ENCODE measurements around the gene LRP2BP.

LRP2BP gene

GRCh38 chr4:185405296-185405999 is 9.7 kb upstream of the LRP2BP start:
- H3K4me3 Mint-ChIP-seq, result no peak overlapping the region
- no peaks in the 10 kb centered on the region for H3K27me3 Mint-ChIP-seq
- H3K9me3 Mint-ChIP-seq, result peaks cover 3% of the 10 kb centered on the region
- H3K36me3 Mint-ChIP-seq, result peaks cover 37% of the 10 kb centered on the region
- peak; percentile 68 for ATAC-seq
- peaks cover 7% of the 10 kb centered on the region for H3K4me1 Mint-ChIP-seq
- peak overlapping the region; percentile 75 for H3K27ac Mint-ChIP-seq

- ATAC-seq, result no peak
- no peaks in the 10 kb centered on the region for H3K27me3 Mint-ChIP-seq
- H3K4me3 Mint-ChIP-seq, result no peak overlapping the region
- H3K4me1 Mint-ChIP-seq, result peaks cover 7% of the 10 kb centered on the region
- no peaks in the 10 kb centered on the region for H3K9me3 Mint-ChIP-seq
- H3K36me3 Mint-ChIP-seq, result peaks cover 34% of the 10 kb centered on the region
- no peak overlapping the region for H3K27ac Mint-ChIP-seq
Measured at GRCh38 chr4:185404031-185404430, 8.3 kb upstream of the LRP2BP start.

DNA sequence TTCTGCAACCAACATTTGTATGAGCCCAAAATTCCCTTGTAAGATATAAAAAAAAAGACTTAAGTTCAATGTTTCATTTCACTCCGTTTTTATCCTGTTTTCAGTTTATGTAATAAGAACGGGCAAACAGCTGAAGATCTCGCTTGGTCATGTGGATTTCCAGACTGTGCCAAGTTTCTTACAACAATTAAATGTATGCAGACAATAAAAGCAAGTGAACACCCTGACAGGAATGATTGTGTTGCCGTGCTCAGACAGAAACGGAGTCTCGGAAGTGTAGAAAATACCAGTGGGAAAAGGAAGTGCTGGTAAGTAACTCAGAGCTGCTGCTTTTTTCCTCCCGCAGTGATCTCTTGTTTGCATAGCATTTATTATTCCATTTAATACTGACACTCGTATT is 3.7 kb upstream of the LRP2BP start:
- H3K4me1 Mint-ChIP-seq, result peaks cover 26% of the 10 kb centered on the region
- no peak overlapping the region for H3K27ac Mint-ChIP-seq
- no peak for ATAC-seq
- H3K9me3 Mint-ChIP-seq, result no peaks in the 10 kb centered on the region
- no peaks in the 10 kb centered on the region for H3K27me3 Mint-ChIP-seq
- no peak overlapping the region for H3K4me3 Mint-ChIP-seq
- peaks cover 23% of the 10 kb centered on the region for H3K36me3 Mint-ChIP-seq

DNA sequence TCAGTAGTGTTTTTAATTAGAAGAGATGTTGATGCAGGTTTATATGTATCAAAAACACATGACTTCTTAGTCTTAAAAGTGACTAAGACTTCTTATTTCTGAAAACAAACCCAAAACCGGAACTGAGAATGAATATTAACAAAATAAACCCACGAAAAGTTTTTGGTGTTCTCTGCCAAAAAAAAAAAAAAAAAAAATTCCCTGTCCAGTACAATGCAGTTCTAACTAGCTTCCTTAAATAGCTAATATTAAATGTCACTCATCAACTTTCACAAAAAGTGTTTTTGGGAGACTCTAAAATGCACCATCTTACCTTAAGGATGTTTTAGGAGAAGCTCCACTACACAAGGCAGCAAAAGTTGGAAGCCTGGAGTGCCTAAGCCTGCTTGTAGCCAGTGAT is 2.9 kb upstream of the LRP2BP start:
- peaks cover 22% of the 10 kb centered on the region for H3K36me3 Mint-ChIP-seq

DNA sequence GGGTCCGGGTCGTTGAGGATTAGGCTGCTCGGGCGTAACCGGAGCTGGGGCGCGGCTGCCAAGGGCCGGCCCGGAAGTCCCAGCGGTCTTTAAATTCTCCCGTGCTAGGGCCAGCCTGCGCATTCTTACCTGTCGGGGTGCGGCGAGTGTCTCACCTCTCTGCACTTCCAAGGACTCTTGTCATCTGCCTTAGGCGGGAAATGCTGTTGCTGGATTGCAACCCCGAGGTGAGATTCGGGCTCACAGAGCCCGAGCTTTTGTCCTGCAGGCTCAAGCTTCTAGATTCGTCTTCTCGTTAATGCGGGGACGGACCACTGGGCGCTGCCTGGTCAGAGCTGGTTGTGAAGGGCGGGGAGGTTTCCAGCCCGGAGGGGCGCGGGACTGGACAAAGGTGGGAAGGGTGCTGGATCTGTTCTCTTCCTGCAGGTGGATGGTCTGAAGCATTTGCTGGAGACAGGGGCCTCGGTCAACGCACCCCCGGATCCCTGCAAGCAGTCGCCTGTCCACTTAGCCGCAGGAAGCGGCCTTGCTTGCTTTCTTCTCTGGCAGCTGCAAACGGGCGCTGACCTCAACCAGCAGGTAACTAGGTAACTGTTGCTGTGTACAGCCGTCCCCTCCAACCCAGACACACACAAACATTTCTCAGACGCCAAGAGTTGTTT is 1.1 kb upstream of the LRP2BP start, which contains the start of gene ANKRD37:
TSS of gene ANKRD37 (plus strand) at position 118 of the 662 bp plus-strand sequence. CDS start at position 201, 83 bp downstream.
- peak within 1 kb of the TSS; percentile 95 for H3K27ac Mint-ChIP-seq
- H3K4me3 Mint-ChIP-seq, result peak within 1 kb of the TSS; percentile 91
- peaks cover 15% of the 10 kb centered on the region for H3K36me3 Mint-ChIP-seq
- no peaks in the 10 kb centered on the region for H3K9me3 Mint-ChIP-seq
- H3K27me3 Mint-ChIP-seq, result no peaks in the 10 kb centered on the region
- ATAC-seq, result no peak
- H3K4me1 Mint-ChIP-seq, result peaks cover 47% of the 10 kb centered on the region

More for the DNA sequence above, 2.9 kb upstream of the LRP2BP start:
- no peak for ATAC-seq
- peaks cover 33% of the 10 kb centered on the region for H3K4me1 Mint-ChIP-seq
- H3K9me3 Mint-ChIP-seq, result no peaks in the 10 kb centered on the region
- no peaks in the 10 kb centered on the region for H3K27me3 Mint-ChIP-seq
- peak overlapping the region; percentile 18 for H3K4me3 Mint-ChIP-seq
- H3K27ac Mint-ChIP-seq, result peak overlapping the region; percentile 46

DNA sequence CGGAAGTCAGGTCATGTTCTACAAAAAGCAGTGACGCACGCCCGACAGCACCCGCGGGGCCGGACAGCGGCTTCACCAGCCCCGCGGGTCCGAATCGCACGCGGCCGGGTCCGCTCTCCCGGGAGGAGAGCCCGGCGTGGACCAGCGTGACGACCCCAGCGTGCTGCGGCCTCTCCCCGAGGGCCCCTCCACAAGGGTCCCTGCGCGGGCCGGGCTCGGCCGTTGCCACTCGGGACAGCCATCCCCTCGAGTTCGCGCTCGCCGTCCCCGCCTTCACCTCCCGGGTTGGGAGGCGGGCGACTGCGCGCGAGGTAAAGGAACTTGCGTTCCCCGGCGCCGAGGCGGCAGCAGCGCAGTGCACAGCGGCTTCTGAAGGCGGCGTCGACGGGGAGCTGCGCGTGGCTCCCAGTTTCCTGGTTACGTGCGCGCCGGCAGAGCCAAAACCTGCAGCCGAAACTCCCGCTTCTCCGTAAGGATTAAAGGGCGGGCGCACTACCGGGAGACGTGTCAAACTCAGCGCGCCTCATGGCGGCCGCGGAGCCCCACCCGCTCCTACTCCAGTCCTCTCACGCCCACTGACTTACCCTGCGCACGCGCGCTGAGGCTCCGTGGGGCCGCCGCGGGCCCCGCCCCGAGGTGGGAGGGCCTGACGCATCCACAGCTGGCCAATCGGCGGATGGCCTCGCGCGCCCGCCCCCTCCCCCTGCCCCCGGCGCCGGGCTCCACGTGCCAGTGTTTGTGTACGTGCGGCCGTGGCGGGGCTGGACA is 416 bp upstream of the LRP2BP start:
- Mint-ChIP-seq H3K9me3 (no peaks in the 10 kb centered on the region), H3K27me3 (no peaks in the 10 kb centered on the region), H3K27ac (peak overlapping the region; percentile 95), H3K36me3 (peaks cover 9% of the 10 kb centered on the region), H3K4me3 (peak overlapping the region; percentile 91), H3K4me1 (peaks cover 54% of the 10 kb centered on the region)
- peak; percentile 97 for ATAC-seq

- ATAC-seq, result no peak
- H3K36me3 Mint-ChIP-seq, result peaks cover 6% of the 10 kb centered on the region
- no peaks in the 10 kb centered on the region for H3K9me3 Mint-ChIP-seq
- peak overlapping the region; percentile 62 for H3K4me3 Mint-ChIP-seq
- H3K27ac Mint-ChIP-seq, result peak overlapping the region; percentile 95
- H3K4me1 Mint-ChIP-seq, result peaks cover 54% of the 10 kb centered on the region
- H3K27me3 Mint-ChIP-seq, result no peaks in the 10 kb centered on the region
Measured at GRCh38 chr4:185394568-185395237, 1.0 kb downstream of the LRP2BP start.

DNA sequence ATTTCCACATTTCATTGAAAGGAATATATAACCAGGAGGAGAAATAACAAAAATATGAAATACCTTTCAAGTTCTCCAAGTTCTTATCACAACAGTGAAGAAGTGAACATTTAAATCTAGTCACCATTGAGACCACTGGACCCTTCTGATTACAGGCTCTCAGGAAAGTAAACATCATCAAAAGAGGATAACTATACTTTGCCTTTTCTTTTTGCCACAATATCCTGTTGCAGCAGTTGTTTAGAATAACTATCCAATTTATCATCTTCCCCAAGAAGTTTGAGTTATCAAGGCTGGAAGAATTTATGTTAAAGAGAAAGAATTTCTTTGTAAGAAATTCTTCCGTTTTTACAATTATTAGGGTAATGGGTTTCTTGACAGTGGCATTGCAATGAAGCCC is 3.6 kb downstream of the LRP2BP start:
- ATAC-seq, result no peak
- no peaks in the 10 kb centered on the region for H3K36me3 Mint-ChIP-seq
- H3K27ac Mint-ChIP-seq, result peak overlapping the region; percentile 2
- no peaks in the 10 kb centered on the region for H3K9me3 Mint-ChIP-seq
- H3K4me3 Mint-ChIP-seq, result no peak overlapping the region
- H3K27me3 Mint-ChIP-seq, result no peaks in the 10 kb centered on the region
- H3K4me1 Mint-ChIP-seq, result peaks cover 40% of the 10 kb centered on the region

DNA sequence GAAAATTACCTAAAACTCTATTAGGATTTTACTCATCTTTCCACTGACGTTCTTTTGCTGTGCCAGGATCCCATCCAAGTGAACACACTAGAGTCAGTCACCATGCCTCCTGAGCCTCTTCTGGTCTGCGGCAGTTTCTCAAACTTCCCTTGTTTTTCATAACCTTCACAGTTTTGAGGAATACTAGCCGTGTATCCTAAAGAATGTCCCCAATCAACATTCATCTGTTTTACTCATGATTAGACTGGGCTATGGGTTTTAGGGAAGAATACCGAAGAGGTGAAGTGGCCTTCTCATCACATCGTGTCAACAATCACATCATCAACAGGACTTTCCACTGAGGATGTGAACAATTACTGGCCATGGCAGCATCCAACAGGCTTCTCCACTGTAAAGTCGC is 4.8 kb downstream of the LRP2BP start:
- no peaks in the 10 kb centered on the region for H3K36me3 Mint-ChIP-seq
- no peaks in the 10 kb centered on the region for H3K9me3 Mint-ChIP-seq
- no peak overlapping the region for H3K27ac Mint-ChIP-seq
- no peak overlapping the region for H3K4me3 Mint-ChIP-seq
- H3K4me1 Mint-ChIP-seq, result peaks cover 33% of the 10 kb centered on the region
- no peak for ATAC-seq
- no peaks in the 10 kb centered on the region for H3K27me3 Mint-ChIP-seq

DNA sequence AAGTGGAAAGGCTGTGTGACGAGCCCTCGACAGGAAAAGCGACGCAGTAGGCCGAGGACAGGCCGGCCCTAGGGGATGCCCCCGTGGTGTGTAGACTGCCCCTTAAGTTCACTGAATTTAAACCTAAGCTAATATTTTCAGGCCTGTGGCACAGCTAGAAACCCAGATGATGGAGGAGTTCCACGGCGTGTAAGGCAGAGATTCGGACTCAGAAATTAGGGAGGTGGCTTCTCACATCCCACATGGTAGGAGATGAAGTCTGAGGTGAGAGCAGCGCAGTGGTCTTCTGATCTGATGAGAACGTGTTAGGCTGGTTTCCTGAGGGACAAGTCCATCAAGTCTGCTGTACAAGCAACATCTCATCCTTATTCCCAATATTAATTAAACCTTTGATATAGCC is 7.8 kb downstream of the LRP2BP start:
- Mint-ChIP-seq H3K27me3 (no peaks in the 10 kb centered on the region), H3K4me1 (peaks cover 15% of the 10 kb centered on the region), H3K36me3 (peaks cover 6% of the 10 kb centered on the region), H3K27ac (no peak overlapping the region), H3K4me3 (no peak overlapping the region), H3K9me3 (no peaks in the 10 kb centered on the region)
- peak; percentile 36 for ATAC-seq

DNA sequence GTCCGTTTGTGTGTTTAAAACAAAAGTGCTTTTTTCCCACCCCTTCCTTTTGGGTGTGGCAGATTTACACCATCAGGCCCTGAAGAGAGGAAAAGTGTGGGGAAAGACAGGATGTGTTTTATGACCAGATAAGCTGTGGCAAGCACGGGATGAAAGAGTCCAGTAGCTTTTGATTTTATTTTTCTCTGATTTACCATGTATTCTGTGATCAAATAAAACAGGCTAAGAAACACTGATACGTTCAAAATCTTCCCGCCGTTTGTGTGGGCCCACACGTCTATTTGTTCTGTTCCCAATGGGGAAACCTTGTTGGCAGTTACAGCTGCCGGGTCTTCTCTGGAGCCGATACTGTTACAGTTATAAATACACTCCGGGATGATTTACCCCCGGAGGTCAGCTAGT is 10.8 kb downstream of the LRP2BP start:
- H3K9me3 Mint-ChIP-seq, result peaks cover 10% of the 10 kb centered on the region
- ATAC-seq, result no peak
- no peak overlapping the region for H3K4me3 Mint-ChIP-seq
- H3K4me1 Mint-ChIP-seq, result no peaks in the 10 kb centered on the region
- no peaks in the 10 kb centered on the region for H3K27me3 Mint-ChIP-seq
- peaks cover 26% of the 10 kb centered on the region for H3K36me3 Mint-ChIP-seq
- H3K27ac Mint-ChIP-seq, result no peak overlapping the region

GRCh38 chr4:185384061-185384460 is 11.7 kb downstream of the LRP2BP start:
- Mint-ChIP-seq H3K4me3 (no peak overlapping the region), H3K27me3 (no peaks in the 10 kb centered on the region), H3K36me3 (peaks cover 31% of the 10 kb centered on the region), H3K9me3 (peaks cover 10% of the 10 kb centered on the region), H3K27ac (no peak overlapping the region), H3K4me1 (no peaks in the 10 kb centered on the region)
- no peak for ATAC-seq

- H3K4me1 Mint-ChIP-seq, result no peaks in the 10 kb centered on the region
- no peak overlapping the region for H3K27ac Mint-ChIP-seq
- no peak for ATAC-seq
- peaks cover 10% of the 10 kb centered on the region for H3K9me3 Mint-ChIP-seq
- H3K27me3 Mint-ChIP-seq, result no peaks in the 10 kb centered on the region
- no peak overlapping the region for H3K4me3 Mint-ChIP-seq
- peaks cover 34% of the 10 kb centered on the region for H3K36me3 Mint-ChIP-seq
Measured at GRCh38 chr4:185383451-185383850, 12.3 kb downstream of the LRP2BP start.

DNA sequence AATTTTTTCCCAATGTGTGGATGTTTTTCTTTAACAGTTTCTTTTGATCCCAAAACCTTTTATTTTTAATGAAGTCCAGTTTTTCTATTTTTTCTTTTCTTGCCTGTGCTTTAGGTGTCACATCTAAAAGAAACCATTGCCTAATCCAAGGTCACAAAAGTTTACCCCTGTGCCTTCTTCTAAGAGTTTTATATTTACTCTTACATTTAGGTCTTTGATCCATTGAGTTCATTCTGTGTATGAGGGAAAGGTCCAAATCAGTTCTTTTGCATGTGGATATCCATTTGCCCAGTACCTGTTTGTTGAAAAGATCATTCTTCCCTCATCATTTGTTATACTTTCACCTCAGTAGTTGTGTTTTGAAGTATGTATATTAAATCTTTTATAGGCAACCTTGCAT is 13.0 kb downstream of the LRP2BP start:
- no peaks in the 10 kb centered on the region for H3K27me3 Mint-ChIP-seq
- ATAC-seq, result no peak
- no peaks in the 10 kb centered on the region for H3K4me1 Mint-ChIP-seq
- no peak overlapping the region for H3K4me3 Mint-ChIP-seq
- no peak overlapping the region for H3K27ac Mint-ChIP-seq
- peaks cover 10% of the 10 kb centered on the region for H3K9me3 Mint-ChIP-seq
- H3K36me3 Mint-ChIP-seq, result peaks cover 40% of the 10 kb centered on the region
